ENCODE measurements around the gene RFX2.

- TF ChIP-seq CTCF (conservative IDR thresholded peaks at IDR 0.05; ENCODE audit: low read depth, low read length) (no peak), EZH2 (IDR thresholded peaks at IDR 0.05; ENCODE audit: low read length, unreplicated experiment) (no peak), EZH2phosphoT487 (IDR thresholded peaks at IDR 0.05; ENCODE audit: borderline replicate concordance, low read length) (no peak)
These were observed 4.9 kb downstream of the RFX2 start for GRCh38 chr19:6105444-6105843.

Measured in PC-3 (cell line).